H1 (cell line): ENCODE results near the gene CIB2.

ENCODE experiments used
- EZH2 ChIP-seq: fragments of 200-600 bp; sonication (generic); IDR thresholded peaks from 2 replicates; pipeline ENCODE4 v1.7.1; 2012; ENCODE audit warnings: low read depth, mild to moderate bottlenecking, moderate library complexity, low read length, inconsistent platforms; ENCODE audit not compliant: severe bottlenecking
- POLR2A ChIP-seq, 2 experiments: IDR thresholded peaks; 1 replicate in 1 of 2; 2 replicates in 1 of 2; pipeline ENCODE4 v1.6.1; 2011; ENCODE audit warnings: low read depth in 2 of 2, low read length in 2 of 2, mild to moderate bottlenecking in 2 of 2; ENCODE audit errors: control extremely low read depth in 1 of 2
- SP1 ChIP-seq: IDR thresholded peaks from 2 replicates; pipeline ENCODE4 v1.6.1; 2011; ENCODE audit warnings: low read depth, low read length
- TAF7 ChIP-seq: optimal IDR thresholded peaks from 2 replicates; pipeline ENCODE3; 2011; ENCODE audit warnings: low read depth, mild to moderate bottlenecking, inconsistent platforms, low read length, moderate library complexity, borderline replicate concordance
- TF ChIP-seq, protein P1 (sequence below), 3 experiments: IDR thresholded peaks; 1 replicate in 2 of 3; 2 replicates in 1 of 3; pipeline versions ENCODE4 v1.5.1 to v1.6.1; 2011; ENCODE audit warnings: low read length in 3 of 3, mild to moderate bottlenecking in 3 of 3, inconsistent platforms in 2 of 3, low read depth in 1 of 3, moderate library complexity in 1 of 3; ENCODE audit not compliant: insufficient read depth in 1 of 3; ENCODE audit errors: control extremely low read depth in 1 of 3

DNA sequence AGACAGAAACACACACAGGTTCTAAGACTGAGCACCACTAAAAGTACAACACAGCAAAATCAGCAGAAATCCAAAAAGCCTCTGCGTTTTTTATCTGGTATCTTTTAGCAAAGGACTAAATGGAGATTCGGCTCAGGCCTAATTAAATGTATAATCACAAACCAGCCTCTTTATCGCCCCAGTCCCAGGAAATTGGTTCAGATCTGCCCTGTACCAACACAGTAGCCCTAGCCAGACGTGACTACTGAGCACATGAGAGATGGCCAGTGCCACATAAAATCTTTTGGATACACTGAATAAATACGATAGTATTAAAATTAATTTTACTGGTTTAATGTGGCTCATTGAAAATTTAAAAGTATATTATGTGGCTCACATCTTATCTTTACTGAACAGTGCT lies 73.4 kb downstream of the CIB2 start:
- TF ChIP-seq POLR2A (IDR thresholded peaks at IDR 0.05; ENCODE audit: control extremely low read depth in 1 of 2, low read depth in 2 of 2, low read length in 2 of 2) (no peak), SP1 (no peak), TAF7 (no peak), EZH2 (no peak)
- TF ChIP-seq, protein P1, sequence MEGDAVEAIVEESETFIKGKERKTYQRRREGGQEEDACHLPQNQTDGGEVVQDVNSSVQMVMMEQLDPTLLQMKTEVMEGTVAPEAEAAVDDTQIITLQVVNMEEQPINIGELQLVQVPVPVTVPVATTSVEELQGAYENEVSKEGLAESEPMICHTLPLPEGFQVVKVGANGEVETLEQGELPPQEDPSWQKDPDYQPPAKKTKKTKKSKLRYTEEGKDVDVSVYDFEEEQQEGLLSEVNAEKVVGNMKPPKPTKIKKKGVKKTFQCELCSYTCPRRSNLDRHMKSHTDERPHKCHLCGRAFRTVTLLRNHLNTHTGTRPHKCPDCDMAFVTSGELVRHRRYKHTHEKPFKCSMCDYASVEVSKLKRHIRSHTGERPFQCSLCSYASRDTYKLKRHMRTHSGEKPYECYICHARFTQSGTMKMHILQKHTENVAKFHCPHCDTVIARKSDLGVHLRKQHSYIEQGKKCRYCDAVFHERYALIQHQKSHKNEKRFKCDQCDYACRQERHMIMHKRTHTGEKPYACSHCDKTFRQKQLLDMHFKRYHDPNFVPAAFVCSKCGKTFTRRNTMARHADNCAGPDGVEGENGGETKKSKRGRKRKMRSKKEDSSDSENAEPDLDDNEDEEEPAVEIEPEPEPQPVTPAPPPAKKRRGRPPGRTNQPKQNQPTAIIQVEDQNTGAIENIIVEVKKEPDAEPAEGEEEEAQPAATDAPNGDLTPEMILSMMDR (IDR thresholded peaks at IDR 0.05; ENCODE audit: control extremely low read depth in 1 of 3, insufficient read depth in 1 of 3, low read depth in 1 of 3, low read length in 3 of 3): no peak
